ENCODE results near the gene PRELP. TPM values are rescaled to one million over a fixed set of nuclear protein-coding genes. Genes with fewer than 3 reads are reported as not detected.

PRELP gene
- total and polyA plus RNA-seq, 2 donors (not counting 1 experiment from before 2014, with no cell fraction given) = not detected

DNA sequence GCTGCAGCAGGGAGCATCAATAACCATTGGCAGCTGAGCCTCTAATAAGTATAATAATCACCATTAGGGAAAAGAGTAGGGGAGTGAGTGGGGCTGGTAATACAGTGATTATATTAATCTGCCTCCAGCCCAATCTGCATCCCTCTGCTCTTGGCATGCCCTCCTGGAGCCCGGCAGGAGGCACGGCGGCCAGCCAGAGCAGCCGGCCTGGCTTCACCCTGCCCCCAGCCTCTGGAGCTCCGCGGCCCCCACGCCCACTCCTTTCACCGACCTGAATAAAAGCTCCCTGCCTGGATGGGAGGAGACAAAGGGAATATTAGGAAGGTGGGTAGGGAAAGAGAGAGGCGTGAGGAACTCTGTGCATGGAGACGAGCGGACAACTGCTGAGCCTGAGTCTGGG is 46.6 kb downstream of the PRELP start:
- Histone ChIP-seq H2AFZ (ENCODE audit: insufficient read depth, low read depth, low read length, poor library complexity, severe bottlenecking) (no peak overlapping the region), H3K79me2 (ENCODE audit: control insufficient read depth, insufficient read depth, low read length) (no peaks in the 10 kb centered on the region), H3K4me1 (ENCODE audit: control insufficient read depth in 2 of 2, insufficient read depth in 2 of 2, low read length in 2 of 2) (no peaks in the 10 kb centered on the region), H3K9me3 (ENCODE audit: control extremely low read depth in 1 of 3, control insufficient read depth in 2 of 3, insufficient read depth in 1 of 3, low read length in 2 of 3) (no peaks in the 10 kb centered on the region), H3K27me3 (replicated peaks in 1 of 4; ENCODE audit: control extremely low read depth in 1 of 4, control insufficient read depth in 3 of 4, insufficient read depth in 4 of 4, low read length in 3 of 4) (no peaks in the 10 kb centered on the region), H3K4me2 (replicated peaks; ENCODE audit: low read depth, low read length, poor library complexity, severe bottlenecking) (no peak overlapping the region), H3K9ac (ENCODE audit: low read length) (no peak overlapping the region), H4K20me1 (ENCODE audit: control insufficient read depth, insufficient read depth, low read length, poor library complexity, severe bottlenecking) (no peaks in the 10 kb centered on the region), H3K36me3 (replicated peaks in 1 of 2; ENCODE audit: control extremely low read depth in 1 of 2, control insufficient read depth in 1 of 2, extremely low read depth in 1 of 2, insufficient read depth in 2 of 2, low read length in 1 of 2) (no peaks in the 10 kb centered on the region), H3K4me3 (ENCODE audit: control extremely low read depth in 1 of 5, extremely low read depth in 1 of 5, insufficient read depth in 1 of 5, low read depth in 2 of 5, low read length in 4 of 5) (no peak overlapping the region), H3K27ac (ENCODE audit: low read length in 2 of 2) (no peak overlapping the region)
- H3K27me3 Mint-ChIP-seq = no peaks in the 10 kb centered on the region
- no peak overlapping the region for H3K4me3 Mint-ChIP-seq
- no peaks in the 10 kb centered on the region for H3K9me3 Mint-ChIP-seq (ENCODE audit: insufficient read depth)
- no peaks in the 10 kb centered on the region for H3K4me1 Mint-ChIP-seq
- intact Hi-C loops (cut with micrococcal nuclease) = no loop called here
- POLR2A ChIA-PET = no interaction called here
- no peak for ATAC-seq (ENCODE audit: low read depth)
- TF ChIP-seq EZH2 (IDR thresholded peaks at IDR 0.05; ENCODE audit: borderline replicate concordance, insufficient read depth, low read depth, low read length, poor library complexity, severe bottlenecking) = no peak
- TF ChIP-seq, protein P1, sequence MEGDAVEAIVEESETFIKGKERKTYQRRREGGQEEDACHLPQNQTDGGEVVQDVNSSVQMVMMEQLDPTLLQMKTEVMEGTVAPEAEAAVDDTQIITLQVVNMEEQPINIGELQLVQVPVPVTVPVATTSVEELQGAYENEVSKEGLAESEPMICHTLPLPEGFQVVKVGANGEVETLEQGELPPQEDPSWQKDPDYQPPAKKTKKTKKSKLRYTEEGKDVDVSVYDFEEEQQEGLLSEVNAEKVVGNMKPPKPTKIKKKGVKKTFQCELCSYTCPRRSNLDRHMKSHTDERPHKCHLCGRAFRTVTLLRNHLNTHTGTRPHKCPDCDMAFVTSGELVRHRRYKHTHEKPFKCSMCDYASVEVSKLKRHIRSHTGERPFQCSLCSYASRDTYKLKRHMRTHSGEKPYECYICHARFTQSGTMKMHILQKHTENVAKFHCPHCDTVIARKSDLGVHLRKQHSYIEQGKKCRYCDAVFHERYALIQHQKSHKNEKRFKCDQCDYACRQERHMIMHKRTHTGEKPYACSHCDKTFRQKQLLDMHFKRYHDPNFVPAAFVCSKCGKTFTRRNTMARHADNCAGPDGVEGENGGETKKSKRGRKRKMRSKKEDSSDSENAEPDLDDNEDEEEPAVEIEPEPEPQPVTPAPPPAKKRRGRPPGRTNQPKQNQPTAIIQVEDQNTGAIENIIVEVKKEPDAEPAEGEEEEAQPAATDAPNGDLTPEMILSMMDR (IDR thresholded peaks at IDR 0.05) = no peak
- WGBS (ENCODE audit: insufficient coverage) = 93% methylated on average over 9 of the region's 11 CpGs
- H3K27ac Mint-ChIP-seq = no peak overlapping the region
- DNase-seq = no peak
- CTCF ChIA-PET = interaction anchor here (0.6 kb wide), 1 partner anchor 16 kb away, joined by 3 read pairs; no protein-coding TSS in a partner anchor

DNA sequence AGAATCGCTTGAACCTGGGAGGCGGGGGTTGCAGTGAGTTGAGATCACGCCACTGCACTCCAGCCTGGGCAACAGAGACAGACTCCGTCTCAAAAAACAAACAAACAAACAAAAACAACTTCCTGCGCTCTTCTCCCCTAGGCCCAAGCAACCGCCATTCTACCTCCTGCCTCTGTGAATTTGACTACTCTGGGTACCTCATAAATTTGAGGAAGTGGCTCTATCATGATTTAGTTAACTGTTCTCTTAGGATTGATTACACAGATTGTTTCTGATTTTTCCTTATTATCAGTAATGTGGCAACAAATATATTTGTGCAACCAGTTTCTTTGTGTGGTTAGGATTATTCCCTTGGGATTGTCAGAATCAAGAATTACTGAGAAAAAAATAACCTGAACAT is 48.1 kb downstream of the PRELP start:
- Histone ChIP-seq H4K20me1 (ENCODE audit: control insufficient read depth, insufficient read depth, low read length, poor library complexity, severe bottlenecking) (no peaks in the 10 kb centered on the region), H3K9me3 (ENCODE audit: control extremely low read depth in 1 of 3, control insufficient read depth in 2 of 3, insufficient read depth in 1 of 3, low read length in 2 of 3) (no peaks in the 10 kb centered on the region), H3K27ac (ENCODE audit: low read length in 2 of 2) (no peak overlapping the region), H3K4me3 (ENCODE audit: control extremely low read depth in 1 of 5, extremely low read depth in 1 of 5, insufficient read depth in 1 of 5, low read depth in 2 of 5, low read length in 4 of 5) (no peak overlapping the region), H3K9ac (ENCODE audit: low read length) (no peak overlapping the region), H2AFZ (ENCODE audit: insufficient read depth, low read depth, low read length, poor library complexity, severe bottlenecking) (no peak overlapping the region), H3K79me2 (ENCODE audit: control insufficient read depth, insufficient read depth, low read length) (no peaks in the 10 kb centered on the region), H3K4me1 (ENCODE audit: control insufficient read depth in 2 of 2, insufficient read depth in 2 of 2, low read length in 2 of 2) (no peaks in the 10 kb centered on the region), H3K27me3 (replicated peaks in 1 of 4; ENCODE audit: control extremely low read depth in 1 of 4, control insufficient read depth in 3 of 4, insufficient read depth in 4 of 4, low read length in 3 of 4) (no peaks in the 10 kb centered on the region), H3K36me3 (replicated peaks in 1 of 2; ENCODE audit: control extremely low read depth in 1 of 2, control insufficient read depth in 1 of 2, extremely low read depth in 1 of 2, insufficient read depth in 2 of 2, low read length in 1 of 2) (no peaks in the 10 kb centered on the region), H3K4me2 (replicated peaks; ENCODE audit: low read depth, low read length, poor library complexity, severe bottlenecking) (no peak overlapping the region)
- no peak for ATAC-seq (ENCODE audit: low read depth)
- intact Hi-C loops (cut with micrococcal nuclease) = no loop called here
- Mint-ChIP-seq H3K9me3 (ENCODE audit: insufficient read depth) (no peaks in the 10 kb centered on the region), H3K27me3 (no peaks in the 10 kb centered on the region), H3K4me1 (no peaks in the 10 kb centered on the region), H3K4me3 (no peak overlapping the region), H3K27ac (no peak overlapping the region)
- TF ChIP-seq, protein P1 (IDR thresholded peaks at IDR 0.05) = no peak
- no peak for TF ChIP-seq EZH2 (IDR thresholded peaks at IDR 0.05; ENCODE audit: borderline replicate concordance, insufficient read depth, low read depth, low read length, poor library complexity, severe bottlenecking)
- POLR2A ChIA-PET = no interaction called here
- WGBS (ENCODE audit: insufficient coverage) = 100% methylated on average over 4 of the region's 6 CpGs
- DNase-seq = no peak
- CTCF ChIA-PET = no interaction called here

Measured in B cell (primary cell).